ENCODE measurements around the gene DLG5.

GRCh38 chr10:77913090-77913489 lies 13.5 kb downstream of the DLG5 start:
- TF ChIP-seq CTCF (IDR thresholded peaks at IDR 0.05) (no peak), CBX2 (IDR thresholded peaks at IDR 0.05; ENCODE audit: borderline replicate concordance, low read depth) (no peak)

Data from A549 (cell line).